H9 (cell line): ENCODE data around the gene RAD51AP2. TPM values are rescaled to one million over a fixed set of nuclear protein-coding genes. Genes with fewer than 3 reads are reported as not detected.

Experiments
- DNase-seq: peaks from one replicate; pipeline ENCODE4 v3.0.0-alpha.2; 2017
- H2AFZ ChIP-seq: one replicate; pipeline ENCODE4 v1.6.1; 2013; ENCODE audit warnings: mild to moderate bottlenecking, low read length, control low read depth, moderate library complexity
- H2AK5ac ChIP-seq: 2 replicates; pipeline ENCODE4 v1.6.1; 2013; ENCODE audit warnings: low read length, control low read depth, mixed read lengths; ENCODE audit not compliant: insufficient read length
- H2BK120ac ChIP-seq: one replicate; pipeline ENCODE4 v1.6.1; 2013; ENCODE audit warnings: low read depth, mild to moderate bottlenecking, low read length, control low read depth, inconsistent platforms; ENCODE audit not compliant: poor library complexity, severe bottlenecking
- H2BK12ac ChIP-seq: 2 replicates; pipeline ENCODE4 v1.6.1; 2013; ENCODE audit warnings: low read length, control low read depth, mixed read lengths, low read depth; ENCODE audit not compliant: insufficient read length
- H2BK15ac ChIP-seq: 2 replicates; pipeline ENCODE4 v1.6.1; 2013; ENCODE audit warnings: low read depth, low read length, control low read depth
- H2BK20ac ChIP-seq: one replicate; pipeline ENCODE4 v1.6.1; 2013; ENCODE audit warnings: low read depth, mild to moderate bottlenecking, low read length, control low read depth, inconsistent platforms; ENCODE audit not compliant: poor library complexity, severe bottlenecking
- H2BK5ac ChIP-seq: 2 replicates; pipeline ENCODE4 v1.6.1; 2013; ENCODE audit warnings: low read length, control low read depth, mixed read lengths; ENCODE audit not compliant: insufficient read length
- H3K14ac ChIP-seq: 2 replicates; pipeline ENCODE4 v1.6.1; 2013; ENCODE audit warnings: low read length, control low read depth; ENCODE audit not compliant: insufficient read depth
- H3K18ac ChIP-seq: 2 replicates; pipeline ENCODE4 v1.6.1; 2013; ENCODE audit warnings: low read depth, mild to moderate bottlenecking, mixed read lengths, low read length, control low read depth; ENCODE audit not compliant: insufficient read length
- H3K23ac ChIP-seq: 2 replicates; pipeline ENCODE4 v1.6.1; 2013; ENCODE audit warnings: low read length, control low read depth, mixed read lengths, low read depth; ENCODE audit not compliant: insufficient read length
- H3K23me2 ChIP-seq: 2 replicates; pipeline ENCODE4 v1.6.1; 2013; ENCODE audit warnings: low read depth, mild to moderate bottlenecking, mixed read lengths, low read length, control low read depth; ENCODE audit not compliant: insufficient read length, poor library complexity, severe bottlenecking
- H3K27ac ChIP-seq: 2 replicates; pipeline ENCODE4 v1.5.1; 2013; ENCODE audit warnings: low read length, control low read depth, mixed read lengths, low read depth; ENCODE audit not compliant: insufficient read length
- H3K27me3 ChIP-seq: 2 replicates; pipeline ENCODE4 v1.6.1; 2013; ENCODE audit warnings: low read length, control low read depth, inconsistent platforms; ENCODE audit not compliant: insufficient read depth
- H3K4ac ChIP-seq: 2 replicates; pipeline ENCODE4 v1.6.1; 2013; ENCODE audit warnings: low read depth, mild to moderate bottlenecking, control low read depth, inconsistent platforms, low read length, moderate library complexity
- H3K4me1 ChIP-seq: 2 replicates; pipeline ENCODE4 v1.6.1; 2013; ENCODE audit warnings: low read length, control low read depth, inconsistent platforms; ENCODE audit not compliant: insufficient read depth
- H3K4me2 ChIP-seq: 2 replicates; pipeline ENCODE4 v1.6.1; 2013; ENCODE audit warnings: low read length, control low read depth, mixed read lengths; ENCODE audit not compliant: insufficient read length, insufficient read depth
- H3K56ac ChIP-seq: 2 replicates; pipeline ENCODE4 v1.6.1; 2013; ENCODE audit warnings: low read depth, mild to moderate bottlenecking, mixed read lengths, low read length, control low read depth; ENCODE audit not compliant: insufficient read length
- H3K79me1 ChIP-seq: 2 replicates; pipeline ENCODE4 v1.6.1; 2013; ENCODE audit warnings: low read depth, mild to moderate bottlenecking, moderate library complexity, low read length, control low read depth, inconsistent platforms; ENCODE audit not compliant: insufficient read depth, poor library complexity, severe bottlenecking
- H3K79me2 ChIP-seq: 2 replicates; pipeline ENCODE4 v1.6.1; 2013; ENCODE audit warnings: low read length, control low read depth, inconsistent platforms; ENCODE audit not compliant: insufficient read depth
- H3K9ac ChIP-seq: 2 replicates; pipeline ENCODE4 v1.6.1; 2013; ENCODE audit warnings: low read length, control low read depth, mixed read lengths; ENCODE audit not compliant: insufficient read length; ENCODE audit errors: extremely low read depth
- H3K9me3 ChIP-seq: one replicate; pipeline ENCODE4 v1.6.1; 2013; ENCODE audit warnings: low read depth, low read length, inconsistent platforms; ENCODE audit not compliant: control insufficient read depth
- H3T11ph ChIP-seq: one replicate; pipeline ENCODE4 v1.6.1; 2013; ENCODE audit warnings: mild to moderate bottlenecking, low read length, control low read depth, inconsistent platforms
- H4K20me1 ChIP-seq: one replicate; pipeline ENCODE4 v1.6.1; 2013; ENCODE audit not compliant: control insufficient read depth, insufficient read length, insufficient read depth
- H4K5ac ChIP-seq: 2 replicates; pipeline ENCODE4 v1.6.1; 2013; ENCODE audit warnings: low read depth, mild to moderate bottlenecking, mixed read lengths, low read length, control low read depth; ENCODE audit not compliant: insufficient read length
- H4K8ac ChIP-seq: replicated peaks from 2 replicates; pipeline ENCODE4 v1.6.1; 2013; ENCODE audit warnings: low read length, control low read depth, mixed read lengths, low read depth; ENCODE audit not compliant: insufficient read length
- H4K91ac ChIP-seq: 2 replicates; pipeline ENCODE4 v1.6.1; 2013; ENCODE audit warnings: low read depth, mild to moderate bottlenecking, moderate library complexity, mixed read lengths, low read length, control low read depth; ENCODE audit not compliant: insufficient read length
- H3K27ac Mint-ChIP-seq, 3 experiments: 2 replicates in 2 of 3; 3 replicates in 1 of 3; pipeline ENCODE4 v1.8.0; 2020 to 2021; ENCODE audit warnings: mixed read lengths in 3 of 3, mild to moderate bottlenecking in 1 of 3, moderate library complexity in 1 of 3
- H3K27me3 Mint-ChIP-seq: 2 replicates; pipeline ENCODE4 v1.8.0; 2021; ENCODE audit warnings: low read depth, mild to moderate bottlenecking, moderate library complexity, mixed read lengths
- H3K36me3 Mint-ChIP-seq, 3 experiments: 2 replicates in 2 of 3; 3 replicates in 1 of 3; pipeline ENCODE4 v1.8.0; 2020 to 2021; ENCODE audit warnings: low read depth in 3 of 3, mixed read lengths in 3 of 3; ENCODE audit not compliant: insufficient read depth in 1 of 3
- H3K4me1 Mint-ChIP-seq, 2 experiments: 2 replicates each; pipeline ENCODE4 v1.8.0; 2020; ENCODE audit warnings: mixed read lengths in 2 of 2
- H3K4me3 Mint-ChIP-seq, 2 experiments: 2 replicates in 1 of 2; 3 replicates in 1 of 2; pipeline ENCODE4 v1.8.0; 2020 to 2021; ENCODE audit warnings: mild to moderate bottlenecking in 2 of 2, mixed read lengths in 2 of 2, moderate library complexity in 1 of 2
- H3K9me3 Mint-ChIP-seq, 2 experiments: 2 replicates in 1 of 2; 3 replicates in 1 of 2; pipeline ENCODE4 v1.8.0; 2020; ENCODE audit warnings: mild to moderate bottlenecking in 2 of 2, mixed read lengths in 2 of 2, moderate library complexity in 1 of 2
- CTCF ChIP-seq: fragments of 200-600 bp; sonication (generic); conservative IDR thresholded peaks from 3 replicates; pipeline ENCODE4 v1.8.0; 2021; ENCODE audit warnings: antibody characterized with exemption, mild to moderate bottlenecking
- WGBS: extraction: QIAGEN DNeasy Blood & Tissue Kit; methylation state at CpG from one replicate; pipeline ENCODE4 v1.1.7; 2013; ENCODE audit warnings: missing lambda C conversion rate, low lambda C conversion rate, mixed read lengths; ENCODE audit not compliant: insufficient read length; ENCODE audit errors: extremely low coverage; 5-methylcytosine and 5-hydroxymethylcytosine counted together
- total RNA-seq: library from RNA; stranded (reverse); gene quantifications from 2 replicates; pipeline ENCODE4 v1.2.1, GENCODE V29; 2021

RAD51AP2 gene
- total RNA-seq, 1 experiment from 2014 or later = 0.07 TPM

- no peak within 1 kb of the TSS for H2BK5ac ChIP-seq
- H2BK15ac ChIP-seq = no peak within 1 kb of the TSS
- H4K8ac ChIP-seq = peak within 1 kb of the TSS; percentile 8
- H3T11ph ChIP-seq = no peak within 1 kb of the TSS
- Mint-ChIP-seq H3K36me3 (no peaks in the 10 kb centered on the region; a peak in 1 of 7 replicates), H3K4me3 (peak within 1 kb of the TSS; percentile 70 to 95), H3K4me1 (peaks cover 44 to 61% of the 10 kb centered on the region in 2 experiments), H3K9me3 (no peaks in the 10 kb centered on the region; a peak in 1 of 5 replicates), H3K27ac (peak within 1 kb of the TSS; percentile 96 to 98 (median 96); a peak in 6 of 7 replicates), H3K27me3 (peaks cover 26% of the 10 kb centered on the region)
- peaks cover 35% of the 10 kb centered on the region for H3K23me2 ChIP-seq
- H3K4me2 ChIP-seq = peak within 1 kb of the TSS; percentile 100
- H3K56ac ChIP-seq = no peak within 1 kb of the TSS
- H3K4ac ChIP-seq = peak within 1 kb of the TSS; percentile 72; the same call in 1 of the 2 replicates
- H3K79me1 ChIP-seq = no peaks in the 10 kb centered on the region
- no peak within 1 kb of the TSS for H2AK5ac ChIP-seq
- H2BK120ac ChIP-seq = peak within 1 kb of the TSS; percentile 63
- peak within 1 kb of the TSS; percentile 93 for H3K14ac ChIP-seq
- H2BK12ac ChIP-seq = no peak within 1 kb of the TSS
- H3K27me3 ChIP-seq = no peaks in the 10 kb centered on the region
- no peaks in the 10 kb centered on the region for H4K20me1 ChIP-seq
- no peak within 1 kb of the TSS for H2BK20ac ChIP-seq
- H3K9ac ChIP-seq = peak within 1 kb of the TSS; percentile 96
- peak; percentile 97 for DNase-seq
- H3K27ac ChIP-seq = peak within 1 kb of the TSS; percentile 72
- H3K23ac ChIP-seq = no peak within 1 kb of the TSS
- no peaks in the 10 kb centered on the region for H3K9me3 ChIP-seq
- H3K4me1 ChIP-seq = peaks cover 3% of the 10 kb centered on the region
- H3K79me2 ChIP-seq = peaks cover 18% of the 10 kb centered on the region
- H2AFZ ChIP-seq = no peak within 1 kb of the TSS
- no CpG with 5 or more reads among the region's 43 CpGs for WGBS
- peak within 1 kb of the TSS; percentile 80 for H3K18ac ChIP-seq
- H4K5ac ChIP-seq = peak within 1 kb of the TSS; percentile 33
- TF ChIP-seq CTCF = no peak
- H4K91ac ChIP-seq = no peak within 1 kb of the TSS
These were observed 22.0 kb upstream of the RAD51AP2 start, which contains the start of gene VSNL1 for GRCh38 chr2:17540093-17540812. Gene VSNL1, plus strand, starts transcription at chr2:17540696. Its CDS starts 51,379 bp downstream, at chr2:17592075.
